ENCODE data around the gene COMMD9.

DNA sequence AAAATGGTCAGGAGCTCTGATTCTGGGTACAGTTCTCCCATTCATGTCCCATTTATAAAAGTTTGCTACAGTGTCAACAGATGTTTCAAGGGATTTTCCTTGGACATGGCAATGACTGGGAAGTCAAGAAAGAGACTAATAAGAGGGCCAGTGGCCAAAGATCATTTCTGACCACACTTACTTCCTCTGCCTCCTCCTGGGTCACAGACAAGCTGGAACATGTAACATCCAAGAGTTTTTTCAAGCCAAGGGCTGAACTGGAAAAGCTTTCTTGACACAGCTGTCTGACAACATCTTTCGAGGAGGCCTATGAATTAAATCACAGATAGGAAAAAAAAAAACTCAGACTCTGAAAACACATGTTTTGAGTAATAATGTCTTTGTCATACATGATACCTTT lies 8.7 kb downstream of the COMMD9 start:
- TF ChIP-seq EZH2 (IDR thresholded peaks at IDR 0.05; ENCODE audit: borderline replicate concordance, insufficient read depth, low read depth, low read length, poor library complexity, severe bottlenecking) (no peak), CTCF (IDR thresholded peaks at IDR 0.05) (no peak)
